Gastrocnemius medialis (tissue), 4 donors: ENCODE results near the gene ITPR1.

Experiments
- POLR2A ChIP-seq, 2 donors: fragments of 450-650 bp; IDR thresholded peaks; one replicate each; pipeline ENCODE4 v1.6.1; 2017; ENCODE audit warnings: antibody characterized with exemption in 2 of 2, mild to moderate bottlenecking in 2 of 2, moderate library complexity in 2 of 2
- TF ChIP-seq, protein P1 (sequence below), 5 experiments: fragments of 450-650 bp in 3 of 5; fragments of 200-600 bp in 2 of 5; sonication (generic) in 2 of 5; IDR thresholded peaks in 4 of 5; conservative IDR thresholded peaks in 1 of 5; 1 replicate in 4 of 5; 2 replicates in 1 of 5; pipeline ENCODE4 v1.5.1; 2016 to 2019; ENCODE audit warnings: antibody characterized with exemption in 5 of 5, mild to moderate bottlenecking in 3 of 5, moderate library complexity in 3 of 5

DNA sequence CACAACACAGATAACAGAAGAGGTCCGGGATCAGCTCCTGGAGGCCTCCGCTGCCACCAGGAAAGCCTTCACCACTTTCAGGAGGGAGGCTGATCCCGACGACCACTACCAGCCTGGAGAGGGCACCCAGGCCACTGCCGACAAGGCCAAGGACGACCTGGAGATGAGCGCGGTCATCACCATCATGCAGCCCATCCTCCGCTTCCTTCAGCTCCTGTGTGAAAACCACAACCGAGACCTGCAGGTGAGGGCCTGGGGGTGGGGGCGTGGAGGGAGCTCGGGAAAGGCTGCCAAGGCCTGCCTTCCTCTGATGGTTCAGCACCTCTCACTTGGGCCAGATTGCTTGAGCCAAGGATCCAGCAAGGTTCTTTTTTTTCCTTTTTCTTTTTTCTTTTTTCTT is 275.4 kb downstream of the ITPR1 start:
- TF ChIP-seq, protein P1, sequence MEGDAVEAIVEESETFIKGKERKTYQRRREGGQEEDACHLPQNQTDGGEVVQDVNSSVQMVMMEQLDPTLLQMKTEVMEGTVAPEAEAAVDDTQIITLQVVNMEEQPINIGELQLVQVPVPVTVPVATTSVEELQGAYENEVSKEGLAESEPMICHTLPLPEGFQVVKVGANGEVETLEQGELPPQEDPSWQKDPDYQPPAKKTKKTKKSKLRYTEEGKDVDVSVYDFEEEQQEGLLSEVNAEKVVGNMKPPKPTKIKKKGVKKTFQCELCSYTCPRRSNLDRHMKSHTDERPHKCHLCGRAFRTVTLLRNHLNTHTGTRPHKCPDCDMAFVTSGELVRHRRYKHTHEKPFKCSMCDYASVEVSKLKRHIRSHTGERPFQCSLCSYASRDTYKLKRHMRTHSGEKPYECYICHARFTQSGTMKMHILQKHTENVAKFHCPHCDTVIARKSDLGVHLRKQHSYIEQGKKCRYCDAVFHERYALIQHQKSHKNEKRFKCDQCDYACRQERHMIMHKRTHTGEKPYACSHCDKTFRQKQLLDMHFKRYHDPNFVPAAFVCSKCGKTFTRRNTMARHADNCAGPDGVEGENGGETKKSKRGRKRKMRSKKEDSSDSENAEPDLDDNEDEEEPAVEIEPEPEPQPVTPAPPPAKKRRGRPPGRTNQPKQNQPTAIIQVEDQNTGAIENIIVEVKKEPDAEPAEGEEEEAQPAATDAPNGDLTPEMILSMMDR (IDR thresholded peaks at IDR 0.05 in 4 of 5, conservative IDR thresholded peaks at IDR 0.05 in 1 of 5) = no peak
- no peak for TF ChIP-seq POLR2A (IDR thresholded peaks at IDR 0.05)
